Measurements from ENCODE around the gene P4HA3.

DNA sequence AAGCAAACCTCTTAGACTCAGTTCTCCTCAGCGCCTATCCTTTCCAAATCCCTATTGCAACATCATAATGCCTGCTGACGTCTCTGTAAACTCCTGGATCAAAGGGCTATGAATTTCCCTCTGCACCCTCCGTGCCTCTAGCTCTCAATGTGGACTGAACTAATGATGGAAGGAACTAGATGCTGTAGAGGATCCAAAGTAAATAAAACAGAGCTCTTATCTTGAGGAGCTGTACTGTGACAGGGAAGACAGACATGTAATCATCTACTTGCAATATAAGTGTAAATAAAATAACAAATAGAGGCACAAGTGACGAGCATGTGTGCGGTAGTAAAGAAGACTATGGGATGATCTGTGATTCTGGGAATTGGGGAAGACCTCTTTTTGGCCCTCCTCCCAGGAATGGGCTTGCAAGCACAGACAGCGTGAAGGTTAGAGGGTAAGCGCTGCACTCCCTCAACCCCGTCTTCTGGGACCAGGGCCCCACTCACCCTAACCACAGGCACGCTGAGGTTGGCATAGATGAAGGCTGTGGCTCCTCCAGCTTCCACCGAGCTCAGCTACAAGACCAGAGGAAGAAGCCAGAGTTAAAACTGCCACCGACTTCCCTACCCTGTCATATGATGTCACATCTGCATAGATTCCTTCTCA lies 42.2 kb downstream of the P4HA3 start:
- no peak for TF ChIP-seq EZH2 (IDR thresholded peaks at IDR 0.05; ENCODE audit: borderline replicate concordance, low read depth, low read length, severe bottlenecking)
- TF ChIP-seq, protein P1, sequence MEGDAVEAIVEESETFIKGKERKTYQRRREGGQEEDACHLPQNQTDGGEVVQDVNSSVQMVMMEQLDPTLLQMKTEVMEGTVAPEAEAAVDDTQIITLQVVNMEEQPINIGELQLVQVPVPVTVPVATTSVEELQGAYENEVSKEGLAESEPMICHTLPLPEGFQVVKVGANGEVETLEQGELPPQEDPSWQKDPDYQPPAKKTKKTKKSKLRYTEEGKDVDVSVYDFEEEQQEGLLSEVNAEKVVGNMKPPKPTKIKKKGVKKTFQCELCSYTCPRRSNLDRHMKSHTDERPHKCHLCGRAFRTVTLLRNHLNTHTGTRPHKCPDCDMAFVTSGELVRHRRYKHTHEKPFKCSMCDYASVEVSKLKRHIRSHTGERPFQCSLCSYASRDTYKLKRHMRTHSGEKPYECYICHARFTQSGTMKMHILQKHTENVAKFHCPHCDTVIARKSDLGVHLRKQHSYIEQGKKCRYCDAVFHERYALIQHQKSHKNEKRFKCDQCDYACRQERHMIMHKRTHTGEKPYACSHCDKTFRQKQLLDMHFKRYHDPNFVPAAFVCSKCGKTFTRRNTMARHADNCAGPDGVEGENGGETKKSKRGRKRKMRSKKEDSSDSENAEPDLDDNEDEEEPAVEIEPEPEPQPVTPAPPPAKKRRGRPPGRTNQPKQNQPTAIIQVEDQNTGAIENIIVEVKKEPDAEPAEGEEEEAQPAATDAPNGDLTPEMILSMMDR (IDR thresholded peaks at IDR 0.05; ENCODE audit: borderline replicate concordance, extremely low read depth, low read length, poor library complexity, severe bottlenecking), result no peak
